Measurements from ENCODE around the gene TMEM26.

Gene TMEM26

DNA sequence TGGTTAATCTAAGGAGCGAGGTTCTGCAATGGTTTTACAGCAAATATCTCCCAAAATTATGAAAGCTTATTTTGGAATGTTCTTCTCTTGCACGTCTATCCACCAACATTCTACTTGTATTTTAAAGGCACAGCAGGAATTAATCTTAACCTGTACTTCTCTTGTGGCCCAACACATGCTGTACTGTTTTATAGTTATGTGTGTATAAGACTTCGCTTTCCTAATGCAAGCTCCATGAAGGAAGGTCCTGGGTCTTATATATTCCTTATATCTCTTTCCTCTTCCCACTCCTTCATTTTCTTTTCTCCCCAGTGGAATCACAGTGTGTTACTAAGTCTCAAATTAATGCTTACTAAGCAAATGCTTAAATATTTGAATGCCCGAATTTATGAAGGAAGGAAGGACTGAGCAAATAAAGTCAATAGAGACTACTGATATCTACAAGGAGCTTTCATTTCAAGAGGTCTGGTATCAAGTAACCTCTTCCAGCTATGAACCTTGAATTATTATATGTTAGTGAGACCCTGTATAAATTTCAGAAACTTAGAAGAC is 14.0 kb downstream of the TMEM26 start:
- TF ChIP-seq, protein P1, sequence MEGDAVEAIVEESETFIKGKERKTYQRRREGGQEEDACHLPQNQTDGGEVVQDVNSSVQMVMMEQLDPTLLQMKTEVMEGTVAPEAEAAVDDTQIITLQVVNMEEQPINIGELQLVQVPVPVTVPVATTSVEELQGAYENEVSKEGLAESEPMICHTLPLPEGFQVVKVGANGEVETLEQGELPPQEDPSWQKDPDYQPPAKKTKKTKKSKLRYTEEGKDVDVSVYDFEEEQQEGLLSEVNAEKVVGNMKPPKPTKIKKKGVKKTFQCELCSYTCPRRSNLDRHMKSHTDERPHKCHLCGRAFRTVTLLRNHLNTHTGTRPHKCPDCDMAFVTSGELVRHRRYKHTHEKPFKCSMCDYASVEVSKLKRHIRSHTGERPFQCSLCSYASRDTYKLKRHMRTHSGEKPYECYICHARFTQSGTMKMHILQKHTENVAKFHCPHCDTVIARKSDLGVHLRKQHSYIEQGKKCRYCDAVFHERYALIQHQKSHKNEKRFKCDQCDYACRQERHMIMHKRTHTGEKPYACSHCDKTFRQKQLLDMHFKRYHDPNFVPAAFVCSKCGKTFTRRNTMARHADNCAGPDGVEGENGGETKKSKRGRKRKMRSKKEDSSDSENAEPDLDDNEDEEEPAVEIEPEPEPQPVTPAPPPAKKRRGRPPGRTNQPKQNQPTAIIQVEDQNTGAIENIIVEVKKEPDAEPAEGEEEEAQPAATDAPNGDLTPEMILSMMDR (IDR thresholded peaks at IDR 0.05) = no peak

DNA sequence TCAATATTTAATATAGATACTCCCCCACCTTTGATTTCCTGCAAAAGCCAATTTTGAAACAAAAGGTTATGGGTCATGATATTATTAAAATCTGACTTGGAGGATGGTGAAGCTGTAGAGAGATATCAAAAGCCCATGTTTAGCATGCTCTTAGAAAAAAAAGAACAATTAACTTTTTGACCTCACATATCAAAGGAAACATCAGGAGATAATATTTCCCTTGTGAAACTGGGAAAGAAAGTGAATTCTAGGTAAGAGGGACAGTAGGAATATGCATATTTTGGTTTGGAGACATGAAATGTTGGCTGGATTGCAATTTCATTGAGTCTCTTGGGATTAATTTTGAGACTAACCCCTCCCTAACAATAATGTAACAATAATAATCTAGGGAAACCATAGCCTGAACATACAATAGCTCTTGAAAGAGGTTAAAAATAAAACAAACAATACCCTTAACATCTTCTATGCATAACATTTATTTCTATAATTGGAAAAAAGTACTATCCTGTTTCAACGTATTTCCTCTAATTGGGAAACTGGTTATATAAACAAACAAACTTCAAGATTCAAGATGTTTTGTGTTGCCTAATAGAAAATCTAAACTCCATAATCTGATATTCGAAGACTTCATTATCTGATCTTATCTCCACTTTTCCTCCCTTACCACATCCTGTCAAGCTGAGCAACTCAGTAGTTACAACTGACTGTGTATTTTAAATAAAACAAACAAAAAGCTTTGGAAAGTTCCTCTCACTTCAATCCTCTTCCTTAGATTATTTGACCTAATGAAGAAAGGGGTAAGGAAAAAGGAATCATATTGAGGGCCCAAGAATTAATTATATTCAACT is 14.8 kb downstream of the TMEM26 start:
- TF ChIP-seq, protein P1 (IDR thresholded peaks at IDR 0.05) = no peak

DNA sequence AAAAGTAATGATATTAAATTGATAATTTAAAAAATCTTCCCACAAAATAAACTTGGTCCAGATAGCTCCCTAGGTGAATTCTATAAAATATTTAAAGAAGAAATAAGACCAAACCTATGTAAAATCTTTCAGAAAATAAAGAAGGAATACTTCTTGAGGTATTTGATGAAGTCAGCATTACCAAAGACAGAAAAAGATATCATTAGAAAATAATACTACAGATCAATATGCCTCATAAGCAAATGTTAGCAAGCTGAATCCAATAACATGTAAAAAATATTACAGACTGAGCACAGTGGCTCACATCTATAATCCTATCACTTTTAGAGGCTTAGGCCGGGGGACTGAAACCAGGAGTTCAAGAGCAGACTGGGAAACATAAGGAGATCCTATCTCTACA is 30.0 kb downstream of the TMEM26 start:
- TF ChIP-seq, protein P1 (IDR thresholded peaks at IDR 0.05) = no peak

DNA sequence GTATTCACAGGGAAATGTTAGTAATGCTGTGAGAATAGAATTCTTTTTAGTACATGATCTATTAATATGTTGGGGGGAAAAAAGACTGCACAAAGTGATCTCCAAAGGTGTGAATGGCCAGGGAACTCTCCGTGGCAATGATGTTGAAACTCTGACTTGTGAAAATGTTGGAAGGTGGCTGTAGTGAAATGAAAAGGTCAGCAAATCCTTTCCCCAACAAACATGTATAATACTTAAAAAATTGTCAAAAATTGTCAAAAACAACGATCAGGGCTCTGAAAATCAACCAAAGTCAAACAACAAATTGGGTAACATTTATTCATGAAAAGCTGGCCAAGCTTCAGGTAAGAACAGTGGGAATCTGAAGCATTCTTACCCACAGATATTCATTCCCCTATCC is 35.5 kb downstream of the TMEM26 start:
- TF ChIP-seq, protein P1 (IDR thresholded peaks at IDR 0.05) = no peak

DNA sequence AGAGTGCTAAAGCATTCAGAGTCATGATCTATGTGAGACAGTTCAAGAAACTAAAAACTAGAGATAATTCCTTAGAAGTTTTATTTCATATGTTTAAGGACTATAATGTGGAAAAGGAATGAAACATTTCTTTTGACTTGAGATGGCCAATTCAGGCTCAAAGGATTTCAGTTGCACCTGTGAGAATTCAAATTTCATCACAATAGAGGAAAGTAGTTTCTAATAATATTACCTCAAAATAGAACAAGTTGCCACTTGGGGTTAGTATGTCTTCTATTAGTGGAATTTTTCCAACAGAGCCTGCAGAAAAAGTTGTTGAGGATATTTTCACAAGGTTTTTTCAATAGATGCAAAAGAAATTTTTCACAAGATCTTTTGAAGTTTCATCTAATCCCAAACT is 37.4 kb downstream of the TMEM26 start:
- TF ChIP-seq, protein P1 (IDR thresholded peaks at IDR 0.05) = no peak

DNA sequence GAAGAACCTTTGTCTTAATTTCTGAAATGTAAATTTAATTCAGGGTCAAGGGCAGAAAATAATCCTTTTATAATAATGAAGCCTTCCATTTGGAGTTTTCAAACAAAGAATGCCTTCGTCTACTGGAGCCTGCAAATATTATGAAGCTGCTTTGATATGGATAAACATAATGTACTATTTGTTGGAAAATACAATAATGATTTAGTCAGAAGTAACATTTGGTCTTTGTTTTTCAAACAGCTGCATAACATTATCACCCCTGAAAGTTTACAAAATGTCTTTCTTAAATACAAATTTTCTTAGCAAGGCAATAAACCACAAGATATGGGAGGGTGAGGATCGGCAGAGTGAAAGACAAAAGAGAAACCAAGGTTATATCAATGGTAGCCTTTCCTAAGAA is 41.5 kb downstream of the TMEM26 start:
- TF ChIP-seq, protein P1 (IDR thresholded peaks at IDR 0.05) = no peak

DNA sequence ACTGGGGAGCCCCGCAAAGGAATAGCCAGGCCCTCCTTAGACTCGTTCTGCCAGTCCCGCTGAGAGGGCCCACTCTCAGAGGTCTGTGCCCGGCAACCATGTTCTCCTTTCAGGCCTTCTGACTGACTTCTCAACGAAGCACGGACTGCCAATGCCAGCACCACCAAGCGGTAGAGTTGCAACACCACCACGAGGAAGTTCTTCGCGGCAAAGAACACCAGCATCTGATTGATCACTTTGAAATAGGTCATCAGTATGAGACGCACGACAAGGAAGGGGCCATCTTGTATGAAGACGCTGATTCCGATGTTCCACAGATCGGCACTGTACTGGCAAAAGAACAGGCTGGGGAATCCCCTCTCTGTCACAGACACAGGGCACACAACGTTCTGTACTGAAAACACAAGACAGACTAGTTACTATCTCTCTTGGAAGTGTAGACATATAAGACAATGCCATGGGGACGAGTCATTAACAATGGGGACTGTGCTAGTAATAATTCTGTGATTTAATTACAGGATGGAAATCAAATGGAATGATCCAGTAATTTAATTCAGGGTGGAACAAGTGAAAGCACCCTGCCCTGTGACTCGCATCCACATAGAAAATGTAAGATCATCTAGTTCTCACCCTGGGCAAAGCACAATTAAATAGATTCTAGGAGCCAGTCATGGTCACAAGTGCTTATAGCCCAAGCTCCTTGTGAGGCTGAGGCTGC is 42.7 kb downstream of the TMEM26 start:
- TF ChIP-seq, protein P1 (IDR thresholded peaks at IDR 0.05) = no peak
